Measurements from ENCODE around the gene ITGB2.
A peak's percentile ranks its signal among the peaks of the same experiment; 100 is the strongest.
"Not testable (repeated sequence)": the region's sequence is repeated elsewhere in the genome, so short reads cannot be mapped to it uniquely, and the experiment has no call there.

Gene ITGB2

DNA sequence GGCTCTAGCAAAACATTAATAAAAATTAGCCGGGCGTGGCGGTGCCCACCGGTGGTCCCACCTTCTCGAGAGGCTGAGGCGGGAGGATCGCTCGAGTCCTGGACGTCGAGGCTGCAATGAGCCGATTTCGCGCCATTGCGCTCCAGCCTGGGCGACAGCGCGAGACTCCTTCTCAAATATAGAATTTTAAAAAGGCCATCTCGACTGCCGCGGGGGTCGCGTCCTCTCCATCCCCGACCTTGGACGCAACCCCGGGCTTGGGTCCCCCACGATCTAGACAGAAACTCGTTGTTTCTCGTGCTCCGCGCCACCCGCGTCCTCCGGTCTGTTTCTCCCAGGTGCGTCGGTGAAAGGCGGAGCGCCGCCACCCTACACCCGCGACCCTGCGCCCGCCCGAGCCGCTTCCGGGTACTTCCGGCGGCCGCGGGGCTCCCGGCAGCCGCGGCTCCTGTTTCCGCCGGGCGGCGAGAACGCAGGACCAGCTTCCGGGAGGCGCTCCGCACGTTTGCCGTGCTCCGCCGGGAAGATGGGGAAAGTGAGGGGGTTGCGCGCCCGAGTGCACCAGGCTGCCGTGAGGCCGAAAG, 18.9 kb upstream of the ITGB2 start, which contains the start of gene SLX9:
TSS of gene SLX9 (plus strand) at position 498 of the 584 bp plus-strand sequence. CDS start at position 527, 29 bp downstream.
- peak; percentile 34 for DNase-seq

DNA sequence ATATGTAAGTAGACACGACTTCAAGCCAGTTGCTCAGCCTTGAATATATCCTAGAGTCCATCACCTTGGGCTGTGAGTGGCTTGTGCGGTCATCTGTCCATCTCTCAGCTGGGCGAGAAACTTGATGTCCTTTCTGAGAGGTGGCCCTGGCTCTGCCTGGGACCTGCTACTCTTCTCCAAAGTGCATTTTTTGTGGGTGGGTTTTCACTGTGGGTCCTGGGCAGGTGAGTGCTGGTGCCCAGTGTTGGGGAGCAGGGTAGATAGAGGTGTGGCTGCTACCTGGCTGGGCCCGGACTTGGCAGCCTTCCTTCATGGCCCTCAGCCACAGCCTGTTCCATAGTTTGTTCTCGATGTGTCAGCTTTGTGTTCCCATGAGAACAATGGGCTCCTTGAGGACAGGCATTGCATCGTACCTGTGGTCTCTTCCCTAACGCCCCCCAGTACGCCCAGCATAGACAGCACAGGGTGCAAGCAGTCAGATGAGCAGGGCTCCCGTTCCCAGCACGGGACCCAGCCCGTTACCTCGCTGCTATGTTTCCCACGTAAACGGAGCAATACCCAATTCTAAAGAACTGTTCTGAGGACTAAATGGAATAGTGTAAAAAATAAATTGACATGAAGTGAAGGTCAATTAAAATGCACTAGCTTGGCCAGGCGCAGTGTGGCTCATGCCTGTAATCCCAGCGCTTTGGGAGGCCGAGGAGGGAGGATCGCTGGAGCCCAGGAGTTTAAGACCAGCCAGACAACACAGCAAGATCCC, 18.3 kb upstream of the ITGB2 start:
- DNase-seq, result no peak

DNA sequence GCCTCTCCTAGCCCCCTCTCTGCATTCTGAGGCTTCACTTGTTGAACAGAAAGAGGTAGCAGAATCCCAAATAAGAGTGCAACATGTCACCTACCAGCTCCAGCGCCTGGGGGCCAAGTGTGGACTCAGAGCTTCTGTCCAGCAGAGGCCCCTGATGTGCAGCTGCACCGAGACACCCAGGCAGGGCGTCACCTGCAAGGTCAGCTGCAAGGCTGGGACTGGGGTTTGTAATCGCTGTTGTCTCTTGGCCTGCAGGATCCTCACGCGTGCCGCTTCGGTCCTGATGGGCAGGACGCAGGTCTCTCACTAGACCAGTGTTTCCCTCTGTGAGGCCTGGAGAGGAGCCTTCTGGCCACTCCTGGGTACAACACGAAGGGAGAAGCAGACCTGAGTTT, 14.8 kb upstream of the ITGB2 start:
- DNase-seq, result no peak

DNA sequence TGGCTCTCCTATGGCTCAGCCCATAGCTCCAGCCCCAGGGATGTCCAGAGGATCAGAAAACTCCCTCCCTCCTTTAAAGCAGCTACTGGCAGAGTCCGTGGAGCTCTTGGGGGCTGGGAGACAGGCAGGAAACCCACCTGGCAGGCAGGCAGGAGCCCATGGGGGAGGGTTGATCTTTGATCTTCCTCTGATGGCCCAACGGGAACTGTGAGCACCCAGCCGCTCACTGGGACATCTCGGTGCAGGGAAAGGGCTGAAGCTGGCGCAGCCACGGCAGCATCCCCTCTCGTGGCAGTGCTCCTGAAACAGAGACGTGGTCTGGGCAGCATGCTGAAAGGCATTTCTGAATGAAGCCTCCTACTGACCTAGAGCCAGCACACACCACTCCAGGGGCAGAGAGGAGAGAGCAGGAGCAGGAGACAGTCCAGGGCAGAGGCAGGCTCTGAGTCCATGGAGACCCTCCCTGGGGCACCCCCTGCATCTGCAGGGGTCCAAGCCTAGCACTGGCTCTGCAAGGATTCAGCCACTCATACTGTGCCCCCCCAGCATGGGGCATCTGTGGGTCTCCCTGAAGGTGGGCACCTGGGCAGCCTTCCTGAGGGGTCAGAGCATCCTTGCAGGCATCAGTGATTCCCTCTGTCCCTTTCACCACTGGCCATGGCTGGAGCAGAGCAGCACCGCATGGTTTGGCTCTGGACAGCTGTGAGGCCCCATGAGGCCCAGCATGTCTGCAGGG, 14.3 kb upstream of the ITGB2 start:
- DNase-seq, result no peak

DNA sequence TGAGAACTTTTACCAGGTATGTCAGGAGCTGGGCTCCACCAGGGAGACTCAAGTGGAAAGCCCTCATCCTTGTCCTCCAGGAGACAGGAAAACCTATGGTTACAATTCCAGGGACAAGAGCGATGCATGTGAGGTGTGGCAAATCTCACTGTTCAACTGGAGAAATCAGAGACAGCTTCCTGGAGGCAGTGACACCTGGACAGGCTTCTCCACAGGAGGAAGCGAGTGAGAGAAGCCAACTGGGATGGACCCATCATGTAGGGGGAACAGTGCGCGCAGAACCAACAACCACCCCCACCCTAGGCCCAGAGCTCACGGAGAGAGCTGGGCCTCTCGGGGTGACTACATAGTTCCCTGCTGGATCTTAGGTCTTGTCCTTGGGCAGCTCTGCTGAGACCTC, 13.6 kb upstream of the ITGB2 start:
- no peak for DNase-seq

DNA sequence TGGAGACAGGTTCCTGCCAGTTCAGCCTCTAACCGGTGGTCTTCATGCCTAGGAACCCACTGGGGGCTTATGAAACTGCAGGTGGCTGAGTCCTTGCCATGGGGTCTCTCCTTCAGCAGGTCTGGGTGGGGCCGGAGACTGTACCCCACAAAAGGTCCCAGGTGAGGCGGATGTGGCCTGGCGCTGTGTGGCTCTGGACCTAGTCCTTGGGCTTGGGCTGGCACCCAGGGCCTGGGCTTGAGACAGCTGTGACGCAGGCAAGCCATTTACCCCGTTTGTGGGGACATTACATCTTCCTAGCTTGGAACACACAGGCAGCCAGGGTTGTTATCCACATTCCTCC, 13.2 kb upstream of the ITGB2 start:
- no peak for DNase-seq

DNA sequence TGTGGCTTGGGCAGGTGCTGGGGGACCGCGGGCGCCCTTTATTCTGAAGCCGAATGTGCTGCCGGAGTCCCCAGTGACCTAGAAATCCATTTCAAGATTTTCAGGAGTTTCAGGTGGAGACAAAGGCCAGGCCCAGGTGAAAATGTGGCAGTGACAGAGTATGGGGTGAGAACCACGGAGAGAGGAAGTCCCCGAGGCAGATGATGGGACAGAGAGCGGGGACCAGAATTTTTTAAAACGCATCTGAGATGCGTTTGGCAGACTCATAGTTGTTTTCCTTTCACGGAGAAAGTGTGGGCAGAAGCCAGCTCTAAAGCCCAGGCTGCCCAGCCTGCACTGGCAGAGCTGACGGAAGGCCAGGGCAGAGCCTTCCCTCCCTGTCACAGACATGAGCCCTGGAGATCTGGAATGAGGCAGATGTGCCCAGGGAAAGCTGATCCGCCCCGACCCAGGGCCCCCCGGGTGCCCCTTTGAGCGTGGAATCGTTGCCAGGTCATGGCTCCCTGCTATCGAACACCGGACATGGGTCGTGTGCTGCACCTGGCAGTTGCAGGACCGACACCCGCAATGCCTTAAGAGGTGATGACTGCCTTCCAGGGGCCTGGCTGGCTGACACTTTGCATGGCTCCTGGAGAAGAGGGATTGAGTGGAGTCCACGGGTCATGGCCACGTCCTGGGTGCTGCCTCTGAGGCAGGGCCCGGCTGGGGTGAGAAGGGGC, 12.7 kb upstream of the ITGB2 start:
- no peak for DNase-seq

DNA sequence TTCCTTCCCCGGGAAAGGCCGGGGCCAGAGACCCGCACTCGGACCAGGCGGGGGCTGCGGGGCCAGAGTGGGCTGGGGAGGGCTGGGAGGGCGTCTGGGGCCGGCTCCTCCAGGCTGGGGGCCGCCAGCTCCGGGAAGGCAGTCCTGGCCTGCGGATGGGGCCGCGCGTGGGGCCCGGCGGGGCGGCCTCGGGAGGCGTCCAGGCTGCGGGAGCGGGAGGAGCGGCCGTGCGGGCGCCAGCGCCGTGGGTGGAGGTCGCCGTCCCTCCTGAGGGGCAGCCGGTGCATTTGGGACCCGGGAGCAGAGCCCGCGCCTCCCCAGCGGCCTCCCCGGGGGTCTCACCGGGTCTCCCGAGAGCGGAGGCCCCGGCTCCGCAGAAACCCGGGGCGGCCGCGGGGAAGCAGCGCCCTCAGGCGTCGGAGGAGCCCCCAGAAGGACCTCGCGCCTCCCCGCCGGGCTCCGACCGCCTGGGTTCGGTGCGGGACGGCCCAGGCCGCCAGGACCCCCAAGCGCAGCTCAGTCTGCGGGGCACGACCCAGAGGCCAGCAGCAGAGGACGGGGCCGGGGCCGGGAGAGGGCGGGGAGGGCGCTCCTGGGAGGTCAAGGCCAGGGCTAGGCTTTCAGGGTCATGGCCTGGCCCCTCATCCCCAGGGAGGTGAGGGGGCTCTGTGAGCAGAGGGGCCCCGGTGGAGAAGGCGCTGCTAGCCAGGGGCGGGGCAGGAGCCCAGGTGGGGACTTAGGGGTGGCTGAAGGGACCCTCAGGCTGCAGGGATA, 11.9 kb upstream of the ITGB2 start:
- no peak for DNase-seq

DNA sequence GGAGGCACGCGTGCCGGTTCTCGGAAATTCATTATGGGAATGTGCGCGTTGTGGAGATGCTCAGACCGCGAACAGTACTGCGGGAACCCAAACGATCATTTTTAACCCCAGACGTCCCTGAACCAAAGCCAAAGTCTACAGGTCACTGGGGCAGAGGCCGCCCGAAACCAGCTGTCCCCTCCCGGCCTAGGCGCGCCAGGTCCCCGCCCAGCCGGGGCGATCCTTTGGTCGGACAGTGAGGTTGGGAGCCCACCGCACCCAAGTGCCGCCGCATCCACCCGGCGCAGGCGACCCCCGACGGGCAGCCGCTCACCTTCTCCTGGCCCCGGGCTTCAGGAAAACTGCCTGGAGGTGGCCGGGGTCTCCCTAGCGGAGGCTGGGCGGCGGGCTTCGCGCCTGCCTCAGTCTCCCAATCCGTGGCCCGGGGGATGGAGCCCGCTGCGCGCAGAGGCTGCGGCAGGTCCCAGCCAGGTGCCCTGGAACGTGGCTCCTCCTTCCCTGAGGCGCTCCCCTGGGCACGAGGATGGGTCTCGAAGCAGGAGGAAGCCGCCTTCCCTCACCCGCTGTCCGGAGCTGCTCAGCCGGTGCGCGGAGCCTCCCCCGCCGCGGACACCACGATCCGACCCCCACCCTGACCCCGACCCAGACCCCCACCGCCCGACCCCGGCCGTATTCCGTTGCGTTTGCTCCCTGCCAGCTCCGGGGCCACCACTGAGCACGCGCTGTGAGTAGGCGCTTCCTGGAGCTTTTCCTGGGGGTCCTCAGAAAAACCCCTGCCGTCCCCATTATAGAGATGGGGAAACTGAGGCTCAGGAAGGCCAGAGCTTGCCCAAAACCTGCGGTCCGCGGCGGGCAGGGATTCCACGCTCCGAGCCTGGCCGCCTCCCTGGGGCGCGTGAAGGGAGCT, 11.1 kb upstream of the ITGB2 start:
- DNase-seq, result no peak

DNA sequence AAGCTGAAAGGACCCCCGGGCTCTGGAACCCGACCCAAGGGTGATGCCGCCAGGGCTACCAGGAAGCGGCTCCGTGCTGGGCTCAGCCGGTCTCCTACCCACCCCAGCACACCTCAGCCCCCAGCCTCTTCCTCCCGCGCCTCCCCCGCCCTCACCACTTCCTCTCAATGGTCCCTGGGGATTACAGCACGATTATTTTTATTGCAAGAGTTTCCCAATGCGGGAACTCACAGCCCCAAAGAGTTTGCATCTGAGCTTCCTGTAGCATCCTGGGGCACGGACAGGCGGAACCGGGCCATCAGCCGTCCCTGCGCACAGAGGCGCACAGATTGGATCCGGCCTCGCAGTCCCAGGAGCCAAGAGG, 10.4 kb upstream of the ITGB2 start:
- DNase-seq, result no peak

DNA sequence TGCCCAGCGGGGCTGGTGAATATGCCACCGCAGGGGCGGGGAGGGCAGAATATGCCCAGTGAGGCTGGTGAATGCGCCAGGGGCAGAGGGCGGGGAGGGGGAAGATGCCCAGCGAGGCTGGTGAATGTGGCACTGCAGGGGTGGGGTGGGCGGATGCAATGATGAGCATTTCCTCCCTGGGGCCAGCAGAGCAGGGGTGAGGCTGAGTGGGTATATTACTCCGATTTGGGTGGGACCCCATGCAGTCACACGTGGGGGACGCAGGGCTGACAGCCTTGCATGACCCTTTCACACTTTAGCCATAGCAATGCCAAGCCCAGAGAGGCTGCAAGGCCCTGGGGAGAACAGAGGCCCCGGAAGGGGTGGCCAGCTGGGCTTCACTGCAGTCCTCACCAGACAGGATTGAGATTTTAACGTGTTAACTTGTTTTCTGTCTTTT, 9.9 kb upstream of the ITGB2 start:
- DNase-seq, result no peak

DNA sequence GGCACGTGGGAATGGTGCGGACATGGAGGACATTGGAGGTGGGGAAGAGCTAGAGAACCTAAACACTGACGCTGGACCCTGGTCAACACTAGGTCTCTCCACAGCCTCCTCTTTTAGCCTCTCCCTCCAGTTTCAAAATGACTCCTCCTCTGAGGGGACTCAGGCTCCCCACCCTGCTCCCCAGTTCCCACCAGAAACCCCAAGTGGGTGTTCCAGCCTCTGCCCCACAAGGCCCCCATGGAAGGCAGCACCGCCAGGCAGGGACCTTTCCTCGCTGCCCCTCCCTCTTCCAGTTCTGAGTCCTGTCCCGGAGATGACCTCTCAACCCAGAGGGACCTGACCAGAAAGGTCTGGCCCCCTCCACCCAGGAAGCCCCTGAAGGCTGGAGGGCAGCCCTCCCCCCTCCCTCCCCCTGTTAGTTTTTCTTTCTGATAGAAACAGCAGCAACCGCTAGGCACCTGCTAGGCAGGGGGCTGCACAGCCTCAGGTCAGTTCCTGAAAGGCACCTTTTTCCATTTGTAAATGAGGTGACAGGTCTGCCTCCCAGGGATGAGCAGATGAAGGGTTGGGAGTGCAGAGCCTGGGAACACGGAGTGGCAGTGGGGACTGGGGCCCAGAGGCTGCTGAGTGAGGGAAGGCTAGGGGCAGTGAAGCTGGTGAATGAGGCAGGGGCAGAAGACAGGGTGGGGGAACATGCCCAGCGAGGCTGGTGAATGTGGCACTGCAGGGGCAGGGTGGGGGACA, 9.3 kb upstream of the ITGB2 start:
- no peak for DNase-seq

DNA sequence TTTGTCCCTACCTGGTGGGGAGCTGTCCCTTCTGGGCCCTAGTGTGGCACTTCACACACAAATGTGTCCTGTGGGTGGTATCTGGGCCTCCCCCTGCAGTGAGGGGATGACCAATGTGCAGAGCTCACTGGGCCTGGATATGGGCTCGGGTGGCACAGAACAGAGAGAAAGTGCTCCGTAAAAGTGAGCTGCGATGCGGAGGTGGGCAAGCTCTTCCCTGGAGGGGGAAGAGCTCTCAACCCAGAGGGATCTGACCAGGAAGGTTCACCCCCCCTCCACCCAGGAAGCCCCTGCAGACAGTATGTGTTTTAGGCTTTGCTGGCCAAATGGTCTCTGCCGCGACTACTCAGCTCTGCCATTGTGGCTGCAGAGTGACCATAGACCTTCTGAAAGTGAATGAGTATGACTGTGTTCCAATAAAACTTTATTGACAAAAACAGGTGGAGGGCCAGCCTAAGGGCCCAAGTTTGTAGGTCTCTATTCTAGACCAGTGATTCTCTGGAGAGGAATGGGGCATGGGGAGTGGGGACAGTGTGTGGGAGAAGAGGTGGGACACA, 8.6 kb upstream of the ITGB2 start:
- no peak for DNase-seq

DNA sequence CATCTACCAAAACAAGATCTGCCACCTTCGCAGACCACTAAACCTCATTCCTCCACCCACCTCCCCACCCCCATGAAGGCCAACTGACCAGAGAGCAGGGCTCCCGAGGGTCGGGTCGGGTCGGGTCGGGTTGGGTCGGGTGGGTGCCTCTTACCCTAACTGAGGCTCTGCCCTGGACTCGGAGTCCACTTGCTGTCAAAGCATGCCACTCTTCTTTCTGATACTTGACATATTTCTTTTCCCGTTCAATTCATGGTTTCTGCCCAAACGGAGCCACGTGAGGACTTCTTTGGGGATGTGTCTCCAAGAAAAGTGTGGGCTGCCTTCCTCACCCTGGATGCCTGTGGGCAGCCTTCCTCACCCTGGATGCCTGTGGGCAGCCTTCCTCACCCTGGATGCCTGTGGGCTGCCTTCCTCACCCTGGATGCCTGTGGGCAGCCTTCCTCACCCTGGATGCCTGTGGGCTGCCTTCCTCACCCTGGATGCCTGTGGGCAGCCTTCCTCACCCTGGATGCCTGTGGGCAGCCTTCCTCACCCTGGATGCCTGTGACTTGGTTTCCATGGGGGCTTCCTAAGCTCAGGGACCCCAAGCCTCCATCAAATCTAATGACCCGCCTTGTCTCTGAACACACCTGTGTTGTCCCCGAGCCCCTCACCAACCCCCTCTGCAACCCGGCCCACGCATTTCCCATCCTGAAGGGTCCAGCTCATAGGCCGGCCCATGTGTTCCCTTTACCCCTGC, 8.0 kb upstream of the ITGB2 start:
- not testable (repeated sequence) for DNase-seq

DNA sequence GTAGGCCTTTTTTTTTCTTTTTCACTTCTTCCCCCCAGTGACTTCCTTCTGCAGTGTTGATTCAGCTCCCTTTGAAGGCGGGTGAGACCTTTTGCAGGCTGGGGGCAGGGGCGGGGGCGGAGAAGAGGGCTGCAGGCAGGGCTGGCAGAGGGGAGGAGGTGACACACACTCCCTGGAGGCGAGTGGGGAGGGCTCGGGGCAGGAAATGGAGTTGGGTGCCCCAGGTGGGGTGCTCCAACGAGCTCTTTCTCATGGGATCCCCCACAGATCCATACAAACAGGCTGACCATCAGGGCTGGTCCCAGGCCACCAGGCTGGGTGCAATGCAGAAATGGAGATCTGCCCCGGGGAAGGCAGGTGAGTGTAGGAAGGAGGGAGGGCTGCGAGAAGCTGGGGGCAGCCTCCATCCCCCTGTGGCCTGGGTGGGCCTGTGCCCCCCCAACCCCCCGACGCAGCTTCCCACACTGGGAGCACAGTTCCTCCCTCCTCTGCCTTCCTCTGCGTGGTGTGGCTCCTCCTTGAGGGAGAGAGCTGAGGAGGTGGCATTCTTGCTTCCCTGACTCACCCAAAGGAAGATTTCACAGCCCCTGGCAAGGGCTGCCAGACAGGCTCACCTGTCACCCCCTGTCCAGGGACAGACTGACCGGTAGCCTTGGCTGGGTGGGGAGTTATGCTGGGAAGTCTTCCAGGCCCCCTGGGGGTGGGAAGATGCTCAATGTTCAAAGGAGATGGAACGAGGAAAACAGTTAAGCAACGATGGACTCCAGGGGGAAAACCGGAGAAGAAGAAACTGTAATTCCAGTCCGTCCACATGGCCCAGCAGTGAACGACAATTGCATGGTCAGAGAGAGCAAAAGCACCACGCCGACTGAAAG, 7.1 kb upstream of the ITGB2 start:
- no peak for DNase-seq

DNA sequence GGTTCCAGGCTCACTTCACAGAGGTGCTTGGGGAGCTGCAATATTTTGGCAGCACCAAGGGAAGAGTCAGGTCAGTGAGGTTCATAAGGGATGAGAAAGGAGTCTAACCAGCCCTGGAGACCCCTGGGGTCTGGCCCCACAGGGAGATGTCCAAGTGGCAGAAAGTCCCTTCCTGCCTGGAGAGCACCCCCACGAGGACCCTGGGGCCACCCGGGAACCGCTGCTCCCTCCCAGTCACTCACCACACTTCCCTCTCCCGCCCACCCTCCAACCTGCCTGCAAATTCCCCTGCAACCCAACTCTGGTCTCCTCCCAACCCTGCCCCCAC, 6.5 kb upstream of the ITGB2 start:
- DNase-seq, result no peak

DNA sequence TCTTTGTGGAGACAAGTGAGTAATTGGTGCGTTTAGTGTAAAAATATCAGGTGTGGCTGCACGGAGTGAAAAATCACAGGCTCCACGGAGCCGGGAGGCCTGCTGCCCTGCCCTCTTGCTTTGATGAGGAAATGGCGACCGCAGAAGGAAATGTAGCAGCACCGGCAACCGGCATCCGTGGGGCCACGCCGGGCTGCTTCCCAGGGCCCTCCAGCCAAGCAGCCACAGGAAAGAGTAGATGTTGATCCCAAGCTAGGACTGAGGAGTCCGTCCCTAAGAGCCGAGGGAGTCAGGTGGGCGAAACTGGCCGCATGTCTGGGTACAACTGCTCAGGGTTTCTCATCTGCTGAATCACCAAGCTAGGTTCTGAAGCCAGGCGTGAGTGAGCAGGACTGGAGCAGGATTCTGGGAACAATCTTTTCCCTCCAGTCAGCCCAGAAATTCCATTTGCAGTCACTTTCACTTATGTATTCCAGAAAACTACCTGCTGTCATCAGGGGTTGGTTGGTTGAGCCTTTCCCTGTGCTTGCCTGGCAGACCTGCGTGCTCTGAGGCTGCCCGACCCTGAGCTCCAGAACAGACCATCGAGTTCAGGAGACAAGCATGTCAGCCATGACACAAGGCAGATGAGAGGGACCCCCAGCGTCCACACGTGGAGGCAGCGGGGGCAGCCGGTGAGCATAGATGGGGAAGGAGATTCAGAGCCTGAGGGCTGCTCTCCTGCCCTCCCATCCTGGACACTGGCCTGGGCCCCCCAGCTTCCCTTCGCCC, 5.8 kb upstream of the ITGB2 start:
- no peak for DNase-seq

DNA sequence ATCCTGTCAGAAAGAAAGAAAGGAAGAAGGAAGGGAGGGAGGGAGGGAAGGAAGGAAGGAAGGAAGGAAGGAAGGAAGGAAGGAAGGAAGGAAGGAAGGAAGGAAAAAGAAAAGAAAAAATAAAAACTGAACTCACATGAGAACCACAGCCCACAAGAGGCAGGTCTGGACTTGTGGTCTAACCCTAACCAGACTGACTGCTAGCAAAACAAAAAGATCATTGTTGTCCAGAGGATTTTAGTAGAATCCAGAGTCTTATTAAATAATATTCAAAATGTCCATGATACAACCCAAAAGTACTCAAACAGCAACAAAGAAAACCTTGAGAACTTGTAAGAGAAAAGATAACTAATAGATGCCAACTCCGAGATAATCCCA, 4.7 kb upstream of the ITGB2 start:
- no peak for DNase-seq

Measured in DMS 273 treated with DMSO at 0.1 percent for 48 hours (cell line).